IMR-90 (cell line): Measurements from ENCODE around the gene PSEN1. TPM values are rescaled to one million over a fixed set of nuclear protein-coding genes. Genes with fewer than 3 reads are reported as not detected.

Experiments used
- ATAC-seq: fragments of 200-7000 bp; cut with Tn5 transposase; 2 replicates; pipeline ENCODE4 v1.9.1; 2020; ENCODE audit warnings: low read depth, mild to moderate bottlenecking, moderate library complexity
- BruUV-seq: library from RNA; stranded (reverse); fragments of 400-500 nt; replicated peaks from 2 replicates; lab custom pipeline; 2021; lab: Mats Ljungman, UMichigan
- CTCF ChIA-PET: fragments of 300-600 bp; formaldehyde crosslinking; extraction: SDS; loops from one replicate; lab custom pipeline; 2021; ENCODE audit warnings: antibody characterized with exemption; lab: Yijun Ruan, JAX
- POLR2A ChIA-PET: fragments of 300-600 bp; sonication (Branson Sonifier 250); formaldehyde crosslinking; loops from one replicate; lab custom pipeline; 2022; ENCODE audit warnings: antibody characterized with exemption; ENCODE audit not compliant: unreplicated experiment; lab: Charles Lee
- DNase-seq: peaks from one replicate; pipeline ENCODE4 v3.0.0; 2013
- H2AFZ ChIP-seq: replicated peaks from 2 replicates; pipeline ENCODE3; 2013; ENCODE audit warnings: low read length, mild to moderate bottlenecking; ENCODE audit not compliant: poor library complexity
- H2AK5ac ChIP-seq: 2 replicates; pipeline ENCODE4 v1.6.1; 2013; ENCODE audit warnings: low read depth, low read length, inconsistent platforms
- H2AK9ac ChIP-seq: replicated peaks from 2 replicates; pipeline ENCODE3; 2013; ENCODE audit warnings: mild to moderate bottlenecking, low read depth, low read length, moderate library complexity; ENCODE audit not compliant: poor library complexity
- H2BK120ac ChIP-seq: 2 replicates; pipeline ENCODE4 v1.6.1; 2013; ENCODE audit warnings: low read depth, low read length, inconsistent platforms
- H2BK15ac ChIP-seq: 3 replicates; pipeline ENCODE4 v1.6.1; 2013; ENCODE audit warnings: low read depth, low read length, inconsistent platforms
- H2BK20ac ChIP-seq: 2 replicates; pipeline ENCODE4 v1.6.1; 2013; ENCODE audit warnings: low read depth, mild to moderate bottlenecking, inconsistent platforms, low read length, moderate library complexity
- H2BK5ac ChIP-seq: 2 replicates; pipeline ENCODE4 v1.6.1; 2013; ENCODE audit warnings: mild to moderate bottlenecking, low read depth, low read length, inconsistent platforms; ENCODE audit not compliant: poor library complexity, severe bottlenecking
- H3K14ac ChIP-seq: replicated peaks from 2 replicates; pipeline ENCODE4 v1.6.1; 2013; ENCODE audit warnings: low read depth, low read length, inconsistent platforms
- H3K18ac ChIP-seq: 2 replicates; pipeline ENCODE4 v1.6.1; 2013; ENCODE audit warnings: low read depth, low read length, control low read depth
- H3K23ac ChIP-seq: 2 replicates; pipeline ENCODE4 v1.6.1; 2013; ENCODE audit warnings: low read depth, low read length, inconsistent platforms
- H3K27ac ChIP-seq: 2 replicates; pipeline ENCODE4 v1.5.1; 2013; ENCODE audit warnings: mild to moderate bottlenecking, control low read depth, low read length; ENCODE audit not compliant: insufficient read depth
- H3K27me3 ChIP-seq: 2 replicates; pipeline ENCODE4 v1.6.1; 2013; ENCODE audit warnings: low read length; ENCODE audit not compliant: control insufficient read depth, insufficient read depth
- H3K36me3 ChIP-seq: 2 replicates; pipeline ENCODE4 v1.6.1; 2013; ENCODE audit warnings: low read length, mixed read lengths; ENCODE audit not compliant: control insufficient read depth, insufficient read depth
- H3K4ac ChIP-seq: 2 replicates; pipeline ENCODE4 v1.6.1; 2013; ENCODE audit warnings: low read depth, low read length, inconsistent platforms
- H3K4me1 ChIP-seq: 2 replicates; pipeline ENCODE4 v1.6.1; 2013; ENCODE audit warnings: low read length, mixed read lengths; ENCODE audit not compliant: control insufficient read depth, insufficient read depth
- H3K4me2 ChIP-seq: 2 replicates; pipeline ENCODE4 v1.6.1; 2013; ENCODE audit warnings: low read depth, mild to moderate bottlenecking, control low read depth, low read length, moderate library complexity
- H3K4me3 ChIP-seq: 2 replicates; pipeline ENCODE4 v1.5.1; 2013; ENCODE audit warnings: low read depth, mild to moderate bottlenecking, control low read depth, low read length, moderate library complexity; ENCODE audit not compliant: insufficient read depth
- H3K56ac ChIP-seq: 2 replicates; pipeline ENCODE4 v1.6.1; 2013; ENCODE audit warnings: low read length, inconsistent platforms; ENCODE audit not compliant: insufficient read depth; ENCODE audit errors: extremely low read depth
- H3K79me1 ChIP-seq, 2 experiments: 2 replicates each; pipeline ENCODE4 v1.6.1; 2013; ENCODE audit warnings: low read length in 2 of 2, inconsistent platforms in 1 of 2, low read depth in 1 of 2
- H3K9ac ChIP-seq: 2 replicates; pipeline ENCODE4 v1.6.1; 2013; ENCODE audit warnings: low read depth, low read length, control low read depth
- H3K9me1 ChIP-seq: 2 replicates; pipeline ENCODE4 v1.6.1; 2013; ENCODE audit warnings: low read length, inconsistent platforms; ENCODE audit not compliant: insufficient read depth
- H3K9me3 ChIP-seq: 2 replicates; pipeline ENCODE4 v1.6.1; 2013; ENCODE audit warnings: low read length; ENCODE audit not compliant: control insufficient read depth, insufficient read depth
- H4K20me1 ChIP-seq: 2 replicates; pipeline ENCODE4 v1.6.1; 2013; ENCODE audit warnings: low read length, inconsistent platforms; ENCODE audit not compliant: insufficient read depth
- H4K5ac ChIP-seq: 2 replicates; pipeline ENCODE4 v1.6.1; 2013; ENCODE audit warnings: mild to moderate bottlenecking, low read depth, low read length, control low read depth
- H4K8ac ChIP-seq, 2 experiments: 2 replicates each; pipeline ENCODE4 v1.6.1; 2013; ENCODE audit warnings: low read depth in 2 of 2, low read length in 2 of 2, control low read depth in 1 of 2, inconsistent platforms in 1 of 2
- H4K91ac ChIP-seq: 2 replicates; pipeline ENCODE4 v1.6.1; 2013; ENCODE audit warnings: low read depth, low read length, inconsistent platforms; ENCODE audit not compliant: insufficient read depth
- BHLHE40 ChIP-seq: fragments of 150-350 bp; IDR thresholded peaks from 2 replicates; pipeline ENCODE4 v1.6.1; 2016; ENCODE audit warnings: mild to moderate bottlenecking, low read depth, low read length
- CTCF ChIP-seq: conservative IDR thresholded peaks from 2 replicates; pipeline ENCODE4 v1.5.1; 2012; ENCODE audit warnings: mild to moderate bottlenecking, low read depth, low read length, improper control_type of control experiment
- MAFK ChIP-seq: IDR thresholded peaks from 2 replicates; pipeline ENCODE4 v1.6.1; 2012; ENCODE audit warnings: low read depth, low read length, improper control_type of control experiment
- NFE2L2 ChIP-seq: fragments of 150-350 bp; IDR thresholded peaks from 2 replicates; pipeline ENCODE4 v1.6.1; 2016; ENCODE audit warnings: low read depth, mild to moderate bottlenecking, low read length
- POLR2A ChIP-seq: IDR thresholded peaks from 2 replicates; pipeline ENCODE4 v1.6.1; 2012; ENCODE audit warnings: mild to moderate bottlenecking, low read depth, low read length
- SMC3 ChIP-seq: fragments of 150-350 bp; IDR thresholded peaks from 2 replicates; pipeline ENCODE4 v1.6.1; 2016; ENCODE audit warnings: low read depth, mild to moderate bottlenecking, antibody characterized with exemption, low read length, moderate library complexity
- USF2 ChIP-seq: fragments of 150-350 bp; IDR thresholded peaks from 2 replicates; pipeline ENCODE4 v1.6.1; 2017; ENCODE audit warnings: mild to moderate bottlenecking, antibody characterized with exemption, low read length, low read depth
- WGBS, 2 experiments: methylation state at CpG; one replicate each; pipeline versions ENCODE4 v1.1.5 to v1.1.7; 2013; ENCODE audit warnings: missing lambda C conversion rate in 2 of 2; ENCODE audit not compliant: insufficient read length in 1 of 2; ENCODE audit errors: extremely low coverage in 2 of 2; 5-methylcytosine and 5-hydroxymethylcytosine counted together
- dilution Hi-C: fragments of 300-500 bp; cut with HindIII; formaldehyde crosslinking; loops from one replicate; pipeline ENCODE4 v1.14.3; 2018; ENCODE audit warnings: low sequenced_read_pairs; ENCODE audit not compliant: unreplicated experiment
- in situ Hi-C: fragments of 300-500 bp; cut with MboI; formaldehyde crosslinking; loops from 3 replicates; pipeline ENCODE4 v1.14.3; 2019; ENCODE audit warnings: low sequenced_read_pairs, inconsistent platforms, mixed read lengths
- intact Hi-C: fragments of 100-400 bp; cut with micrococcal nuclease; formaldehyde crosslinking; loops from 2 replicates; pipeline ENCODE4 v1.10.0; 2022
- polyA plus RNA-seq, 3 experiments: library from polyadenylated mRNA; depleted of rRNA; stranded (reverse); fragments of >200 nt; gene quantifications; 2 replicates each; pipeline ENCODE4 v1.2.3, GENCODE V29; 2012; ENCODE audit warnings: low replicate concordance in 1 of 3
- total RNA-seq: library from RNA; depleted of rRNA; stranded (reverse); fragments of >200 nt; gene quantifications from 2 replicates; pipeline ENCODE4 v1.2.3, GENCODE V29; 2012

PSEN1 gene
- total and polyA plus RNA-seq, 2 of the 4 experiments (the other 2 are of a cell fraction) = 14.8 to 62.7 TPM

- no peak for TF ChIP-seq MAFK
These were observed 12.0 kb upstream of the PSEN1 start (continued) for GRCh38 chr14:73124180-73124894.

GRCh38 chr14:73125169-73125588 lies 11.1 kb upstream of the PSEN1 start:
- H4K91ac ChIP-seq = no peak overlapping the region
- 73% methylated on average over 3 of the region's 5 CpGs; no CpG with 5 or more reads in 1 of the 2 experiments for WGBS, 2 experiments
- H2AFZ ChIP-seq = no peak overlapping the region
- H3K56ac ChIP-seq = no peak overlapping the region
- no peaks in the 10 kb centered on the region for H3K27me3 ChIP-seq
- POLR2A ChIA-PET = no interaction called here
- H3K4me1 ChIP-seq = peaks cover 2% of the 10 kb centered on the region; the same call in 1 of the 2 replicates
- H3K4ac ChIP-seq = no peak overlapping the region
- no peak for ATAC-seq
- H3K18ac ChIP-seq = no peak overlapping the region
- no peak overlapping the region for H3K23ac ChIP-seq
- intact Hi-C loops = loop anchor here (2.0 kb wide), 1 partner anchor 44 kb away; no protein-coding TSS in a partner anchor
- no TSS peak for BruUV-seq
- no peaks in the 10 kb centered on the region for H4K20me1 ChIP-seq
- in situ Hi-C loops = no loop called here
- no peak overlapping the region for H3K4me2 ChIP-seq
- H4K8ac ChIP-seq = no peak overlapping the region
- peaks cover 16% of the 10 kb centered on the region for H3K36me3 ChIP-seq
- TF ChIP-seq BHLHE40 (no peak), SMC3 (no peak), CTCF (no peak), POLR2A (no peak), NFE2L2 (no peak), USF2 (no peak)
- H4K5ac ChIP-seq = no peak overlapping the region
- H3K9me3 ChIP-seq = no peaks in the 10 kb centered on the region
- no peak overlapping the region for H2BK120ac ChIP-seq
- dilution Hi-C loops = no loop called here
- no peak overlapping the region for H2BK15ac ChIP-seq
- H3K27ac ChIP-seq = no peak overlapping the region
- CTCF ChIA-PET = no interaction called here
- no peak overlapping the region for H2AK9ac ChIP-seq
- no peak overlapping the region for H2BK20ac ChIP-seq
- no peak overlapping the region for H3K9ac ChIP-seq
- no peak overlapping the region for H2AK5ac ChIP-seq
- no peak overlapping the region for H3K14ac ChIP-seq
- DNase-seq = no peak
- H3K9me1 ChIP-seq = no peaks in the 10 kb centered on the region; the same call in 1 of the 2 replicates
- no peak overlapping the region for H2BK5ac ChIP-seq
- 0 out of 4 replicates have a peak, but pooled peaks cover 0 to 5% of the 10 kb centered on the region in 2 experiments for H3K79me1 ChIP-seq
- no peak overlapping the region for H3K4me3 ChIP-seq
